H1 (cell line): ENCODE measurements around the gene CSNK1D. TPM values are rescaled to one million over a fixed set of nuclear protein-coding genes. Genes with fewer than 3 reads are reported as not detected.
A peak's percentile ranks its signal among the peaks of the same experiment; 100 is the strongest.

ENCODE experiments used
- CTCF ChIA-PET: fragments of 300-600 bp; sonication (Branson Sonifier 250); formaldehyde crosslinking; loops from one replicate; lab custom pipeline; 2021; ENCODE audit not compliant: partially characterized antibody; lab: Charles Lee
- POLR2A ChIA-PET: fragments of 300-600 bp; sonication (Branson Sonifier 250); formaldehyde crosslinking; loops from one replicate; lab custom pipeline; 2021; ENCODE audit warnings: inconsistent platforms; ENCODE audit not compliant: partially characterized antibody; lab: Charles Lee
- DNase-seq, 2 experiments: peaks; one replicate each; pipeline versions ENCODE4 v3.0.0 to v3.0.0-alpha.2; 2010 to 2022; ENCODE audit warnings: low spot score in 2 of 2, low read depth in 1 of 2, mixed read lengths in 1 of 2
- FAIRE-seq: peaks from 2 replicates; lab custom pipeline; 2011; peaks lifted over from hg19 to GRCh38; lab: Jason Lieb, UNC
- H2AFZ ChIP-seq: 2 replicates; pipeline ENCODE4 v1.8.1; 2012; ENCODE audit warnings: low read length, inconsistent platforms
- H2AK5ac ChIP-seq: 2 replicates; pipeline ENCODE4 v1.6.1; 2013; ENCODE audit warnings: low read depth, low read length
- H2BK120ac ChIP-seq: replicated peaks from 2 replicates; pipeline ENCODE3; 2013; ENCODE audit warnings: low read depth, low read length, inconsistent platforms
- H2BK12ac ChIP-seq: 2 replicates; pipeline ENCODE4 v1.6.1; 2013; ENCODE audit warnings: low read depth, low read length
- H2BK15ac ChIP-seq: 2 replicates; pipeline ENCODE4 v1.6.1; 2013; ENCODE audit warnings: low read length
- H2BK20ac ChIP-seq: 2 replicates; pipeline ENCODE4 v1.6.1; 2013; ENCODE audit warnings: low read length
- H2BK5ac ChIP-seq: 2 replicates; pipeline ENCODE4 v1.6.1; 2013; ENCODE audit warnings: low read depth, low read length
- H3K14ac ChIP-seq: 2 replicates; pipeline ENCODE4 v1.6.1; 2013; ENCODE audit warnings: inconsistent platforms; ENCODE audit not compliant: insufficient read length
- H3K18ac ChIP-seq: 2 replicates; pipeline ENCODE4 v1.6.1; 2013; ENCODE audit warnings: low read length; ENCODE audit errors: extremely low read depth
- H3K23ac ChIP-seq: 2 replicates; pipeline ENCODE4 v1.6.1; 2013; ENCODE audit warnings: inconsistent platforms; ENCODE audit not compliant: insufficient read length
- H3K23me2 ChIP-seq: 2 replicates; pipeline ENCODE4 v1.6.1; 2013; ENCODE audit warnings: low read depth, low read length
- H3K27ac ChIP-seq: 2 replicates; pipeline ENCODE4 v1.6.1; 2011; ENCODE audit warnings: low read depth, low read length, inconsistent platforms
- H3K27me3 ChIP-seq, 4 experiments: replicated peaks in 1 of 4; 1 replicate in 1 of 4; 2 replicates in 3 of 4; pipeline versions ENCODE4 v1.6.1 to v1.8.1; 2011 to 2013; ENCODE audit warnings: low read length in 3 of 4, mild to moderate bottlenecking in 3 of 4, inconsistent platforms in 2 of 4, mixed read lengths in 2 of 4, moderate library complexity in 1 of 4; ENCODE audit not compliant: control insufficient read depth in 3 of 4, insufficient read depth in 3 of 4; ENCODE audit errors: extremely low read depth in 1 of 4
- H3K36me3 ChIP-seq, 4 experiments: 2 replicates each; pipeline versions ENCODE4 v1.6.1 to v1.8.1; 2011 to 2013; ENCODE audit warnings: mild to moderate bottlenecking in 4 of 4, low read length in 3 of 4, moderate library complexity in 2 of 4, control low read depth in 1 of 4, inconsistent platforms in 1 of 4; ENCODE audit not compliant: insufficient read depth in 4 of 4, control insufficient read depth in 2 of 4
- H3K4ac ChIP-seq: replicated peaks from 2 replicates; pipeline ENCODE3; 2013; ENCODE audit warnings: low read length, low read depth, mixed read lengths, inconsistent platforms; ENCODE audit not compliant: insufficient read length
- H3K4me1 ChIP-seq, 4 experiments: replicated peaks in 1 of 4; 1 replicate in 1 of 4; 2 replicates in 3 of 4; pipeline versions ENCODE4 v1.6.1 to v1.8.1; 2011 to 2013; ENCODE audit warnings: low read length in 3 of 4, inconsistent platforms in 2 of 4, mixed read lengths in 1 of 4; ENCODE audit not compliant: insufficient read depth in 4 of 4, control insufficient read depth in 3 of 4
- H3K4me2 ChIP-seq, 2 experiments: 2 replicates each; pipeline versions ENCODE4 v1.6.1 to v1.8.1; 2011 to 2013; ENCODE audit warnings: low read depth in 2 of 2, low read length in 2 of 2, control low read depth in 1 of 2, inconsistent platforms in 1 of 2, mild to moderate bottlenecking in 1 of 2; ENCODE audit not compliant: insufficient read depth in 1 of 2
- H3K4me3 ChIP-seq, 4 experiments: fragments of 200-600, 300-600 bp in 1 of 4; sonication (generic), shearing (Covaris generic), sonication (Bioruptor Twin) in 1 of 4; 2 replicates each; pipeline versions ENCODE4 v1.5.1 to v1.8.1; 2011 to 2016; ENCODE audit warnings: low read length in 4 of 4, low read depth in 3 of 4, control low read depth in 2 of 4, inconsistent platforms in 2 of 4, mild to moderate bottlenecking in 2 of 4, mixed read lengths in 1 of 4, moderate library complexity in 1 of 4; ENCODE audit not compliant: insufficient read depth in 2 of 4; ENCODE audit errors: extremely low read depth in 1 of 4
- H3K56ac ChIP-seq: replicated peaks from 2 replicates; pipeline ENCODE3; 2013; ENCODE audit warnings: low read depth, mild to moderate bottlenecking, mixed read lengths, low read length, inconsistent platforms; ENCODE audit not compliant: insufficient read length
- H3K79me1 ChIP-seq: 2 replicates; pipeline ENCODE4 v1.6.1; 2013; ENCODE audit warnings: low read depth, low read length, control low read depth
- H3K79me2 ChIP-seq, 2 experiments: 2 replicates each; pipeline versions ENCODE4 v1.6.1 to v1.8.1; 2012 to 2013; ENCODE audit warnings: low read length in 2 of 2, mild to moderate bottlenecking in 2 of 2, inconsistent platforms in 1 of 2; ENCODE audit not compliant: insufficient read depth in 2 of 2, control insufficient read depth in 1 of 2
- H3K9ac ChIP-seq, 4 experiments: replicated peaks in 1 of 4; 1 replicate in 1 of 4; 2 replicates in 3 of 4; pipeline versions ENCODE4 v1.6.1 to v1.8.1; 2011 to 2013; ENCODE audit warnings: low read depth in 3 of 4, low read length in 3 of 4, control low read depth in 2 of 4, mild to moderate bottlenecking in 2 of 4, moderate library complexity in 2 of 4, inconsistent platforms in 1 of 4; ENCODE audit errors: extremely low read depth in 1 of 4
- H3K9me3 ChIP-seq, 2 experiments: 2 replicates each; pipeline versions ENCODE4 v1.6.1 to v1.8.1; 2012 to 2013; ENCODE audit warnings: mild to moderate bottlenecking in 2 of 2, moderate library complexity in 2 of 2, control low read depth in 1 of 2, inconsistent platforms in 1 of 2, low read depth in 1 of 2, low read length in 1 of 2, mixed read lengths in 1 of 2; ENCODE audit not compliant: insufficient read depth in 2 of 2
- H4K20me1 ChIP-seq, 2 experiments: replicated peaks in 1 of 2; 2 replicates each; pipeline versions ENCODE3 to v1.8.1; 2011 to 2013; ENCODE audit warnings: inconsistent platforms in 2 of 2, low read length in 2 of 2, mild to moderate bottlenecking in 1 of 2; ENCODE audit not compliant: insufficient read depth in 2 of 2, control insufficient read depth in 1 of 2
- H4K5ac ChIP-seq: 2 replicates; pipeline ENCODE4 v1.6.1; 2013; ENCODE audit warnings: low read length, low read depth, mixed read lengths, inconsistent platforms; ENCODE audit not compliant: insufficient read length
- H4K8ac ChIP-seq: 2 replicates; pipeline ENCODE4 v1.8.0; 2013; ENCODE audit warnings: mild to moderate bottlenecking, moderate library complexity, low read length, inconsistent platforms; ENCODE audit not compliant: insufficient read depth; ENCODE audit errors: extremely low read depth
- H4K91ac ChIP-seq: replicated peaks from 2 replicates; pipeline ENCODE3; 2013; ENCODE audit warnings: low read length, mixed read lengths, inconsistent platforms; ENCODE audit not compliant: insufficient read length
- BCL11A ChIP-seq, 2 experiments: IDR thresholded peaks; one replicate each; pipeline ENCODE4 v1.6.1; 2011; ENCODE audit warnings: low read depth in 2 of 2, low read length in 2 of 2, mild to moderate bottlenecking in 2 of 2
- FOSL1 ChIP-seq: IDR thresholded peaks from 2 replicates; pipeline ENCODE4 v1.6.1; 2011; ENCODE audit warnings: mild to moderate bottlenecking, low read depth, low read length, moderate library complexity; ENCODE audit not compliant: insufficient read depth
- JUN ChIP-seq: IDR thresholded peaks from 2 replicates; pipeline ENCODE4 v1.6.1; 2011; ENCODE audit warnings: low read depth, mild to moderate bottlenecking, improper control_type of control experiment, low read length
- RBBP5 ChIP-seq: IDR thresholded peaks from 2 replicates; pipeline ENCODE4 v1.7.1; 2012; ENCODE audit warnings: low read depth, mild to moderate bottlenecking, inconsistent platforms, low read length, moderate library complexity, borderline replicate concordance
- WGBS, 2 experiments: shearing (Covaris generic) in 1 of 2; methylation state at CpG; one replicate each; pipeline versions ENCODE4 v1.1.6 to v1.1.7; 2013 to 2015; ENCODE audit warnings: low lambda C conversion rate in 2 of 2, mixed read lengths in 2 of 2, inconsistent platforms in 1 of 2, low coverage in 1 of 2, missing lambda C conversion rate in 1 of 2; ENCODE audit not compliant: insufficient replicate concordance in 2 of 2, insufficient coverage in 1 of 2, insufficient read length in 1 of 2; ENCODE audit errors: extremely low coverage in 1 of 2, missing lambda C conversion rate in 1 of 2; 5-methylcytosine and 5-hydroxymethylcytosine counted together
- polyA plus RNA-seq, 7 experiments: library from polyadenylated mRNA; depleted of rRNA in 3 of 7; stranded (reverse) in 5 of 7; unstranded in 2 of 7; fragments of >200 nt in 5 of 7; fragments of 200-250 nt in 2 of 7; gene quantifications; 1 replicate in 5 of 7; 2 replicates in 1 of 7; 4 replicates in 1 of 7; pipeline versions ENCODE4 v1.2.1 to v1.2.3, GENCODE V29; 2011 to 2013; ENCODE audit warnings: missing spikeins in 2 of 7, mixed read lengths in 2 of 7
- total RNA-seq: library from RNA; stranded (reverse); fragmentation: NEBNext Ultra II Directional; extraction: Animal tissue kit (Norgen Biotek cat#: 25700); gene quantifications from 2 replicates; pipeline ENCODE4 v1.2.1, GENCODE V29; 2021

CSNK1D gene
- total and polyA plus RNA-seq, 2 of the 8 experiments (the other 6 are each of a cell fraction or from before 2014, with no cell fraction given): 73.5 to 103 TPM

GRCh38 chr17:82316651-82317393, 43.3 kb upstream of the CSNK1D start:
- Histone ChIP-seq H3K23me2 (peaks cover 5% of the 10 kb centered on the region; the same call in 1 of the 2 replicates), H3K4ac (no peak overlapping the region), H4K20me1 (peaks cover 0 to 11% of the 10 kb centered on the region in 2 experiments), H3K9ac (no peak overlapping the region), H3K14ac (no peak overlapping the region), H3K9me3 (peaks cover 0 to 14% of the 10 kb centered on the region in 2 experiments; a peak in 1 of 4 replicates), H3K36me3 (no peaks in the 10 kb centered on the region), H2BK5ac (no peak overlapping the region), H2AK5ac (no peak overlapping the region), H2BK20ac (no peak overlapping the region), H3K27me3 (no peaks in the 10 kb centered on the region; a peak in 3 of 7 replicates), H2BK15ac (no peak overlapping the region), H3K27ac (no peak overlapping the region), H3K79me2 (no peaks in the 10 kb centered on the region), H3K4me2 (no peak overlapping the region; a peak in 1 of 4 replicates), H4K91ac (peak overlapping the region; percentile 40), H3K4me1 (peaks cover 0 to 5% (median 4%) of the 10 kb centered on the region in 4 experiments; a peak in 5 of 7 replicates), H3K23ac (no peak overlapping the region), H3K79me1 (no peaks in the 10 kb centered on the region), H3K4me3 (no peak overlapping the region), H3K56ac (no peak overlapping the region), H3K18ac (no peak overlapping the region), H2BK12ac (no peak overlapping the region), H2AFZ (no peak overlapping the region), H4K8ac (peak overlapping the region; percentile 25), H2BK120ac (no peak overlapping the region), H4K5ac (no peak overlapping the region)
- DNase-seq (no peak), FAIRE-seq (no peak)
- CTCF ChIA-PET: interaction anchor here (0.5 to 3.1 kb wide), 11 partner anchors 9 to 230 kb away, joined by 3 to 19 read pairs (median 4); partner anchors contain the start of gene SECTM1
- POLR2A ChIA-PET: interaction anchor here (0.8 to 1.4 kb wide), 3 partner anchors 16 to 81 kb away, joined by 3 to 6 read pairs (median 3); no protein-coding TSS in a partner anchor
- whole genome bisulfite sequencing, 2 experiments: 82% methylated on average over 29 of the region's 29 CpGs; no CpG with 5 or more reads in 1 of the 2 experiments
- TF ChIP-seq RBBP5 (no peak), JUN (no peak), FOSL1 (no peak), BCL11A (IDR thresholded peaks at IDR 0.05; ENCODE audit: low read depth in 2 of 2, low read length in 2 of 2) (no peak)
